Nephron progenitor cell (in vitro differentiated cells): Measurements from ENCODE around the gene KRTAP5-2.

Source experiments
- DNase-seq: peaks from one replicate; pipeline ENCODE4 v3.0.0; 2021
- H3K27ac Mint-ChIP-seq: 2 replicates; pipeline ENCODE4 v1.8.0; 2021; ENCODE audit warnings: mild to moderate bottlenecking, moderate library complexity, mixed read lengths
- H3K27me3 Mint-ChIP-seq: 2 replicates; pipeline ENCODE4 v1.8.0; 2021; ENCODE audit warnings: mild to moderate bottlenecking, low read depth, mixed read lengths; ENCODE audit not compliant: poor library complexity
- H3K36me3 Mint-ChIP-seq: 2 replicates; pipeline ENCODE4 v1.8.0; 2021; ENCODE audit warnings: low read depth, mixed read lengths
- H3K4me1 Mint-ChIP-seq: 2 replicates; pipeline ENCODE4 v1.8.0; 2021; ENCODE audit warnings: mixed read lengths
- H3K4me3 Mint-ChIP-seq: 2 replicates; pipeline ENCODE4 v1.8.0; 2021; ENCODE audit warnings: mild to moderate bottlenecking, moderate library complexity, mixed read lengths
- H3K9me3 Mint-ChIP-seq: 2 replicates; pipeline ENCODE4 v1.8.0; 2021; ENCODE audit warnings: mild to moderate bottlenecking, moderate library complexity, mixed read lengths
- TF ChIP-seq, protein P1 (sequence below): fragments of 200-600 bp; sonication (generic); IDR thresholded peaks from 2 replicates; pipeline ENCODE4 v1.5.0; 2021; ENCODE audit warnings: antibody characterized with exemption

The KRTAP5-2 gene

DNA sequence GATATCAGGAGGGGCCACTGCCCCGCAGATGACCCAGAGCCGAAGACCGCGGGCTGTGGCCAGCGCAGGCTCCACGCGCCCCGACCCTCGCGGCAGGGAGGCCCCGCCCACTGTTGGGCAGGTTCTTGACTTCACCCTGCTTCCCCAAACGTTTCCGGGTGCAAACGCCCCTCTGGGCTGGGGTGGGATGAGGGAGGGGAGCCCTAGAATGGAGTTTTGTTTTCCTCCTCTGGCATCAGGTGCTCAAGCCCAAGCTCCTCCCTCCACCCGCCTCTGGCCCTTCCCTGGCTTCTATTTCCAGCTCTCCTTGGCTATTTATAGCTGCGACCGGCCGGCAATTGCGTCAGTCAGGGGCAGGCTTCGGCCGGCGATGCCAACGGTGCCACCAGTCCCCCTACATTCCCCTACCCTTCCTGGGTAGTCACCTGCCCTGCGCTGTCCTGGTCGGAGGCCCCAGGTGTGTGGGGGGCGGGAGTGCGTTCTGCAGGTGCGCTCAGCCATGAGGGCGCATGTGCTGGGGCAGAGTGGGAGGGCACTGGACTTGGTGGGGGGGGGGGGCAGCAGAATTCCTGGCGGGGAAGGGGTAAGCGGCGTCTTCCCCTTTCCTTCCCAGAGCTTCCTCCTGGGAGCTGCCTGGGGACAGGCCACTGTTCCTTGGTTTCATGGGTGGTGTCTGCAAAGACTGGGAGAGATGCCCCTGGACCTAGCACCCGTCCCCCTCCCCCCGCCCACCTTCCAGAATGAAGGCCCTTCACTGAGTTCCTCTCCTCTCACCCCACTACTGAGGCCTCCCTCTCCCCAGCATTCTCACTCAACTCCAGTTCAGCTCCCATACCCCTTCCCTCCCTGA is 49.6 kb downstream of the KRTAP5-2 start:
- no peak overlapping the region for H3K27ac Mint-ChIP-seq
- H3K9me3 Mint-ChIP-seq, result no peaks in the 10 kb centered on the region
- H3K4me3 Mint-ChIP-seq, result no peak overlapping the region
- peak; percentile 45 for DNase-seq
- H3K4me1 Mint-ChIP-seq, result no peaks in the 10 kb centered on the region
- peaks cover 85% of the 10 kb centered on the region for H3K27me3 Mint-ChIP-seq
- H3K36me3 Mint-ChIP-seq, result no peaks in the 10 kb centered on the region
- TF ChIP-seq, protein P1, sequence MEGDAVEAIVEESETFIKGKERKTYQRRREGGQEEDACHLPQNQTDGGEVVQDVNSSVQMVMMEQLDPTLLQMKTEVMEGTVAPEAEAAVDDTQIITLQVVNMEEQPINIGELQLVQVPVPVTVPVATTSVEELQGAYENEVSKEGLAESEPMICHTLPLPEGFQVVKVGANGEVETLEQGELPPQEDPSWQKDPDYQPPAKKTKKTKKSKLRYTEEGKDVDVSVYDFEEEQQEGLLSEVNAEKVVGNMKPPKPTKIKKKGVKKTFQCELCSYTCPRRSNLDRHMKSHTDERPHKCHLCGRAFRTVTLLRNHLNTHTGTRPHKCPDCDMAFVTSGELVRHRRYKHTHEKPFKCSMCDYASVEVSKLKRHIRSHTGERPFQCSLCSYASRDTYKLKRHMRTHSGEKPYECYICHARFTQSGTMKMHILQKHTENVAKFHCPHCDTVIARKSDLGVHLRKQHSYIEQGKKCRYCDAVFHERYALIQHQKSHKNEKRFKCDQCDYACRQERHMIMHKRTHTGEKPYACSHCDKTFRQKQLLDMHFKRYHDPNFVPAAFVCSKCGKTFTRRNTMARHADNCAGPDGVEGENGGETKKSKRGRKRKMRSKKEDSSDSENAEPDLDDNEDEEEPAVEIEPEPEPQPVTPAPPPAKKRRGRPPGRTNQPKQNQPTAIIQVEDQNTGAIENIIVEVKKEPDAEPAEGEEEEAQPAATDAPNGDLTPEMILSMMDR, result no peak

DNA sequence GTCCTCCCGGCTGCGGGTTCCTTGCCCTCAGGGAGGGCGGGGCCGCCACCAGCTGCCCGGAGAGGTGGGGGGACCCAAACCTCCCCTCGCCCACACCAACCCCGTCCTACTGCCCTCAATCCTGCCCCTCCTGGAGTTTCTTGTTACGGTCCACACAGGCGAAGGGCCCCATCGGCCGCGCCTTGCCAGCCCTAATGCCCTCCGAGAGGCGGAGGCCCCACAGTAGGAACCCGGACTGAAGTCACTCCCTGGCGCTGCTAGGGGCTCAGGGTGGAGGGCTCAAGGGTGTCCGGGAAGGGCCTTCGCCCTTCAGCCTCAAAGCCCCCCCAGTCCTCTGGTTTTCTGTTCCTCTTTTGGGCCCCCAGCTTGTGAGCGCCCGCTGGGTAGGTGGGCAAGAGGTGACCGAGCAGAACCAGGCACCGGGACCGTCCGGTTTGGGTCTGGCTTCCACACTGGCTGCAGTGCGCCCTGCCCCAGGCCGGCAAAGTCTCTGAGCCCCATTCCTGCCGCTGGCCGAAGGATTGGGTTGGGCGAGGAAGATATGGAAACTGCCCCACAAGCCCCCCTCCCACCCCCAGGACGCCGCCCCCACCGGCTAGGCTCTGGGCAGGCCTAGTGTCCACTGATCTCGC is 50.5 kb downstream of the KRTAP5-2 start:
- Mint-ChIP-seq H3K4me3 (no peak overlapping the region), H3K36me3 (no peaks in the 10 kb centered on the region), H3K27ac (no peak overlapping the region), H3K27me3 (peaks cover 80% of the 10 kb centered on the region), H3K9me3 (no peaks in the 10 kb centered on the region), H3K4me1 (no peaks in the 10 kb centered on the region)
- no peak for DNase-seq
- TF ChIP-seq, protein P1, result no peak
